Activated CD8-positive, alpha-beta T cell treated with anti-CD3 and anti-CD28 coated beads for 36 hours (primary cell): Measurements from ENCODE around the gene KRT39. TPM values are rescaled to one million over a fixed set of nuclear protein-coding genes. Genes with fewer than 3 reads are reported as not detected.

ENCODE experiments used
- ATAC-seq: fragments of 200-7000 bp; cut with Tn5 transposase; one replicate; pipeline ENCODE4 v1.10.0; 2021; ENCODE audit warnings: mild to moderate bottlenecking, moderate library complexity
- CTCF ChIA-PET: fragments of 350-600 bp; sonication (Branson Sonifier 250); formaldehyde crosslinking; loops from one replicate; lab custom pipeline; 2021; ENCODE audit warnings: antibody characterized with exemption; lab: Charles Lee
- POLR2A ChIA-PET: fragments of 350-600 bp; sonication (Branson Sonifier 250); formaldehyde crosslinking; loops from one replicate; lab custom pipeline; 2021; ENCODE audit warnings: antibody characterized with exemption; lab: Charles Lee
- DNase-seq: peaks from one replicate; pipeline ENCODE4 v3.0.0-alpha.2; 2020
- H3K27ac Mint-ChIP-seq: one replicate; pipeline ENCODE4 v1.8.0; 2021; ENCODE audit warnings: mild to moderate bottlenecking, mixed read lengths
- H3K27me3 Mint-ChIP-seq: one replicate; pipeline ENCODE4 v1.8.0; 2021; ENCODE audit warnings: mixed read lengths
- H3K36me3 Mint-ChIP-seq: one replicate; pipeline ENCODE4 v1.8.0; 2021; ENCODE audit warnings: low read depth, mixed read lengths
- H3K4me1 Mint-ChIP-seq: one replicate; pipeline ENCODE4 v1.8.0; 2021; ENCODE audit warnings: low read depth, mixed read lengths
- H3K4me3 Mint-ChIP-seq: one replicate; pipeline ENCODE4 v1.8.0; 2021; ENCODE audit warnings: mild to moderate bottlenecking, moderate library complexity, mixed read lengths
- H3K9me3 Mint-ChIP-seq: one replicate; pipeline ENCODE4 v1.8.0; 2021; ENCODE audit warnings: mixed read lengths
- CTCF ChIP-seq: fragments of 200-600 bp; IDR thresholded peaks from one replicate; pipeline ENCODE4 v1.8.0; 2022; ENCODE audit warnings: antibody characterized with exemption, mild to moderate bottlenecking
- intact Hi-C: fragments of 100-400 bp; cut with micrococcal nuclease; formaldehyde crosslinking; loops from one replicate; pipeline ENCODE4 v1.10.0; 2022
- total RNA-seq, 2 experiments: library from RNA; stranded (reverse); gene quantifications; one replicate each; pipeline ENCODE4 v1.2.3, GENCODE V29; 2021

The KRT39 gene
- total RNA-seq, 2 experiments from 2014 or later = not detected

- no peak for TF ChIP-seq CTCF
- no peak for ATAC-seq
- H3K27ac Mint-ChIP-seq = no peak overlapping the region
- POLR2A ChIA-PET = no interaction called here
- H3K4me1 Mint-ChIP-seq = no peaks in the 10 kb centered on the region
- H3K27me3 Mint-ChIP-seq = peaks cover 23% of the 10 kb centered on the region
- H3K36me3 Mint-ChIP-seq = no peaks in the 10 kb centered on the region
- H3K4me3 Mint-ChIP-seq = no peak overlapping the region
- DNase-seq = no peak
- CTCF ChIA-PET = interaction anchor here (0.7 to 3.2 kb wide), 8 partner anchors 8 to 754 kb away, joined by 3 to 18 read pairs (median 6); no protein-coding TSS in a partner anchor
- intact Hi-C loops = loop anchor here (2.0 to 10.0 kb wide), 3 partner anchors 413 to 725 kb away; no protein-coding TSS in a partner anchor
- no peaks in the 10 kb centered on the region for H3K9me3 Mint-ChIP-seq
These were observed 57.0 kb downstream of the KRT39 start for GRCh38 chr17:40909755-40910154.

- H3K27me3 Mint-ChIP-seq = peaks cover 23% of the 10 kb centered on the region
These were observed 57.4 kb downstream of the KRT39 start for GRCh38 chr17:40909351-40909750.

More at GRCh38 chr17:40909351-40909750, 57.4 kb downstream of the KRT39 start:
- Mint-ChIP-seq H3K9me3 (no peaks in the 10 kb centered on the region), H3K4me3 (no peak overlapping the region), H3K4me1 (no peaks in the 10 kb centered on the region), H3K27ac (no peak overlapping the region), H3K36me3 (no peaks in the 10 kb centered on the region)
- ATAC-seq (peak; percentile 94), DNase-seq (peak; percentile 82)
- peak; percentile 80 for TF ChIP-seq CTCF
- CTCF ChIA-PET = interaction anchor here (0.7 to 3.2 kb wide), 8 partner anchors 9 to 754 kb away, joined by 3 to 18 read pairs (median 6); no protein-coding TSS in a partner anchor
- intact Hi-C loops = loop anchor here (2.0 to 10.0 kb wide), 3 partner anchors 413 to 725 kb away; no protein-coding TSS in a partner anchor
- POLR2A ChIA-PET = no interaction called here

Other genes with a start within 250 kb of the KRT39 start
- not detected for gene KRT25, start 211.6 kb downstream of the KRT39 start, total RNA-seq
- gene KRT26, start 194.7 kb downstream of the KRT39 start, total RNA-seq = not detected
- not detected for gene KRT27, start 184.4 kb downstream of the KRT39 start, total RNA-seq
- not detected for gene KRT28, start 167.0 kb downstream of the KRT39 start, total RNA-seq
- gene KRT10, start 144.3 kb downstream of the KRT39 start, total RNA-seq = 10 to 100 TPM; 26.9 to 31.3 TPM
- gene KRT12, start 99.7 kb downstream of the KRT39 start, total RNA-seq = not detected
- gene KRT20, start 81.7 kb downstream of the KRT39 start, total RNA-seq = not detected
- gene KRT23, start 29.3 kb downstream of the KRT39 start, total RNA-seq = not detected
- not detected for gene KRT40, start 17.4 kb upstream of the KRT39 start, total RNA-seq
- gene KRTAP3-3, start 27.2 kb upstream of the KRT39 start, total RNA-seq = not detected
- gene KRTAP3-2, start 33.0 kb upstream of the KRT39 start, total RNA-seq = not detected
- gene KRTAP3-1, start 42.2 kb upstream of the KRT39 start, total RNA-seq = not detected
- not detected for gene KRTAP1-5, start 60.3 kb upstream of the KRT39 start, total RNA-seq
- not detected for gene KRTAP1-4, start 63.2 kb upstream of the KRT39 start, total RNA-seq
- gene KRTAP1-3, start 67.9 kb upstream of the KRT39 start, total RNA-seq = not detected
- gene KRTAP1-1, start 74.5 kb upstream of the KRT39 start, total RNA-seq = not detected
- gene KRTAP2-1, start 80.4 kb upstream of the KRT39 start, total RNA-seq = not detected
- not detected for gene KRTAP2-2, start 88.3 kb upstream of the KRT39 start, total RNA-seq
- not detected for gene KRTAP2-3, start 93.2 kb upstream of the KRT39 start, total RNA-seq
- gene KRTAP2-4, start 98.9 kb upstream of the KRT39 start, total RNA-seq = not detected
- gene KRTAP4-7, start 117.2 kb upstream of the KRT39 start, total RNA-seq = not detected
- gene KRTAP4-8, start 131.2 kb upstream of the KRT39 start, total RNA-seq = not detected
- gene KRTAP4-16, start 135.3 kb upstream of the KRT39 start, total RNA-seq = not detected
- gene KRTAP4-9, start 138.4 kb upstream of the KRT39 start, total RNA-seq = not detected
- not detected for gene KRTAP4-11, start 151.4 kb upstream of the KRT39 start, total RNA-seq
- not detected for gene KRTAP4-12, start 157.2 kb upstream of the KRT39 start, total RNA-seq
- gene KRTAP4-6, start 173.6 kb upstream of the KRT39 start, total RNA-seq = not detected
- not detected for gene KRTAP4-5, start 182.9 kb upstream of the KRT39 start, total RNA-seq
- gene KRTAP4-4, start 193.8 kb upstream of the KRT39 start, total RNA-seq = not detected
- gene KRTAP4-3, start 201.3 kb upstream of the KRT39 start, total RNA-seq = not detected
- not detected for gene KRTAP4-2, start 211.3 kb upstream of the KRT39 start, total RNA-seq
- not detected for gene KRTAP4-1, start 218.0 kb upstream of the KRT39 start, total RNA-seq
- gene KRTAP9-1, start 222.9 kb upstream of the KRT39 start, total RNA-seq = not detected